HepG2 (cell line): ENCODE results near the gene POLR2J3.
"Not testable (repeated sequence)": the region's sequence is repeated elsewhere in the genome, so short reads cannot be mapped to it uniquely, and the experiment has no call there.

Source experiments
- CBFB ChIP-seq: sonication (generic); formaldehyde crosslinking; IDR thresholded peaks from 2 replicates; pipeline ENCODE4 v1.4.0; 2020; ENCODE audit warnings: missing genetic modification reagents
- FOXA1 ChIP-seq, 2 experiments: fragments of 450-650 bp in 1 of 2; sonication (generic) in 1 of 2; formaldehyde crosslinking in 1 of 2; IDR thresholded peaks; 2 replicates each; pipeline versions ENCODE4 v1.4.0 to v1.6.1; 2016 to 2020; ENCODE audit warnings: missing genetic modification reagents in 1 of 2
- HNRNPH1 ChIP-seq: fragments of 200-400 bp; formaldehyde crosslinking; optimal IDR thresholded peaks from 2 replicates; pipeline ENCODE3; 2017; ENCODE audit warnings: mild to moderate bottlenecking, low read depth, low read length
- NR2C2 ChIP-seq: sonication (generic); formaldehyde crosslinking; IDR thresholded peaks from 2 replicates; pipeline ENCODE4 v1.4.0; 2020; ENCODE audit warnings: missing genetic modification reagents, mild to moderate bottlenecking, moderate library complexity, borderline replicate concordance
- POLR2A ChIP-seq, 2 experiments: IDR thresholded peaks; 2 replicates each; pipeline ENCODE4 v1.6.1; 2011; ENCODE audit warnings: low read depth in 2 of 2, low read length in 2 of 2, mild to moderate bottlenecking in 1 of 2, moderate library complexity in 1 of 2; ENCODE audit not compliant: insufficient read depth in 1 of 2
- ZNF101 ChIP-seq: sonication (generic); formaldehyde crosslinking; IDR thresholded peaks from 2 replicates; pipeline ENCODE4 v1.4.0; 2020; ENCODE audit warnings: mild to moderate bottlenecking, low read depth, missing genetic modification reagents, borderline replicate concordance
- ZNF670 ChIP-seq: sonication (generic); formaldehyde crosslinking; IDR thresholded peaks from 2 replicates; pipeline ENCODE4 v1.8.0; 2022; ENCODE audit warnings: mild to moderate bottlenecking, missing genetic modification reagents, borderline replicate concordance
- ZSCAN30 ChIP-seq: sonication (generic); formaldehyde crosslinking; IDR thresholded peaks from 2 replicates; pipeline ENCODE4 v1.5.0; 2020; ENCODE audit warnings: mild to moderate bottlenecking, missing genetic modification reagents
- TF ChIP-seq, protein P1 (sequence below): sonication (generic); formaldehyde crosslinking; IDR thresholded peaks from 2 replicates; pipeline ENCODE4 v1.5.0; 2020; ENCODE audit warnings: mild to moderate bottlenecking, missing genetic modification reagents, moderate library complexity
- TF ChIP-seq, protein P2 (sequence below): sonication (generic); formaldehyde crosslinking; IDR thresholded peaks from 2 replicates; pipeline ENCODE4 v1.5.0; 2020; ENCODE audit warnings: mild to moderate bottlenecking, missing genetic modification reagents
- TF ChIP-seq, protein P3 (sequence below): sonication (generic); formaldehyde crosslinking; IDR thresholded peaks from 2 replicates; pipeline ENCODE4 v1.8.1; 2022; ENCODE audit warnings: low read depth, mild to moderate bottlenecking, missing genetic modification reagents

DNA sequence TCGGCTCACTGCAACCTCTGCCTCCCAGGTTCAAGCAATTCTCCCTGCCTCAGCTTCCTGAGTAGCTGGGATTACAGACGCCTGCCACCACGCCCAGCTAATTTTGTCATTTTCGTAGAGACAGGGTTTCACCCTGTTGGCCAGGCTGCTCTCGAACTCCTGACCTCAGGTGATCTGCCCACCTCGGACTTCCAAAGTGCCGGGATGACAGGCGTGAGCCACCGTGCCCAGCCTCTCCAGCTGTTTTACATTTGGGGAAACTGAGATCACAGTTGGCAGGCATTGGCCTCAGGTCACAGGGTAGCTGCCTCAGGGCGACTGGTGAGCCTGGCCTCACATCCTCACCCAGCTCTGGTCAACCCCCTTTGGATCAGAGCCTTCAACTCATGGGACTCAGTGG, 37.4 kb upstream of the POLR2J3 start:
- TF ChIP-seq ZNF101 (CRISPR knock-in tag); CBFB (CRISPR knock-in tag); ZSCAN30 (CRISPR knock-in tag); HNRNPH1; FOXA1 (IDR thresholded peaks at IDR 0.05); FOXA1 (CRISPR knock-in tag; IDR thresholded peaks at IDR 0.05); POLR2A (IDR thresholded peaks at IDR 0.05; ENCODE audit: insufficient read depth in 1 of 2, low read depth in 2 of 2, low read length in 2 of 2); ZNF670 (CRISPR knock-in tag); NR2C2 (CRISPR knock-in tag): not testable (repeated sequence)
- TF ChIP-seq, protein P1, sequence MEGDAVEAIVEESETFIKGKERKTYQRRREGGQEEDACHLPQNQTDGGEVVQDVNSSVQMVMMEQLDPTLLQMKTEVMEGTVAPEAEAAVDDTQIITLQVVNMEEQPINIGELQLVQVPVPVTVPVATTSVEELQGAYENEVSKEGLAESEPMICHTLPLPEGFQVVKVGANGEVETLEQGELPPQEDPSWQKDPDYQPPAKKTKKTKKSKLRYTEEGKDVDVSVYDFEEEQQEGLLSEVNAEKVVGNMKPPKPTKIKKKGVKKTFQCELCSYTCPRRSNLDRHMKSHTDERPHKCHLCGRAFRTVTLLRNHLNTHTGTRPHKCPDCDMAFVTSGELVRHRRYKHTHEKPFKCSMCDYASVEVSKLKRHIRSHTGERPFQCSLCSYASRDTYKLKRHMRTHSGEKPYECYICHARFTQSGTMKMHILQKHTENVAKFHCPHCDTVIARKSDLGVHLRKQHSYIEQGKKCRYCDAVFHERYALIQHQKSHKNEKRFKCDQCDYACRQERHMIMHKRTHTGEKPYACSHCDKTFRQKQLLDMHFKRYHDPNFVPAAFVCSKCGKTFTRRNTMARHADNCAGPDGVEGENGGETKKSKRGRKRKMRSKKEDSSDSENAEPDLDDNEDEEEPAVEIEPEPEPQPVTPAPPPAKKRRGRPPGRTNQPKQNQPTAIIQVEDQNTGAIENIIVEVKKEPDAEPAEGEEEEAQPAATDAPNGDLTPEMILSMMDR (CRISPR knock-in tag), result not testable (repeated sequence)
- TF ChIP-seq, protein P2, sequence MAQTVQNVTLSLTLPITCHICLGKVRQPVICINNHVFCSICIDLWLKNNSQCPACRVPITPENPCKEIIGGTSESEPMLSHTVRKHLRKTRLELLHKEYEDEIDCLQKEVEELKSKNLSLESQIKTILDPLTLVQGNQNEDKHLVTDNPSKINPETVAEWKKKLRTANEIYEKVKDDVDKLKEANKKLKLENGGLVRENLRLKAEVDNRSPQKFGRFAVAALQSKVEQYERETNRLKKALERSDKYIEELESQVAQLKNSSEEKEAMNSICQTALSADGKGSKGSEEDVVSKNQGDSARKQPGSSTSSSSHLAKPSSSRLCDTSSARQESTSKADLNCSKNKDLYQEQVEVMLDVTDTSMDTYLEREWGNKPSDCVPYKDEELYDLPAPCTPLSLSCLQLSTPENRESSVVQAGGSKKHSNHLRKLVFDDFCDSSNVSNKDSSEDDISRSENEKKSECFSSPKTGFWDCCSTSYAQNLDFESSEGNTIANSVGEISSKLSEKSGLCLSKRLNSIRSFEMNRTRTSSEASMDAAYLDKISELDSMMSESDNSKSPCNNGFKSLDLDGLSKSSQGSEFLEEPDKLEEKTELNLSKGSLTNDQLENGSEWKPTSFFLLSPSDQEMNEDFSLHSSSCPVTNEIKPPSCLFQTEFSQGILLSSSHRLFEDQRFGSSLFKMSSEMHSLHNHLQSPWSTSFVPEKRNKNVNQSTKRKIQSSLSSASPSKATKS (CRISPR knock-in tag), result not testable (repeated sequence)
- TF ChIP-seq, protein P3, sequence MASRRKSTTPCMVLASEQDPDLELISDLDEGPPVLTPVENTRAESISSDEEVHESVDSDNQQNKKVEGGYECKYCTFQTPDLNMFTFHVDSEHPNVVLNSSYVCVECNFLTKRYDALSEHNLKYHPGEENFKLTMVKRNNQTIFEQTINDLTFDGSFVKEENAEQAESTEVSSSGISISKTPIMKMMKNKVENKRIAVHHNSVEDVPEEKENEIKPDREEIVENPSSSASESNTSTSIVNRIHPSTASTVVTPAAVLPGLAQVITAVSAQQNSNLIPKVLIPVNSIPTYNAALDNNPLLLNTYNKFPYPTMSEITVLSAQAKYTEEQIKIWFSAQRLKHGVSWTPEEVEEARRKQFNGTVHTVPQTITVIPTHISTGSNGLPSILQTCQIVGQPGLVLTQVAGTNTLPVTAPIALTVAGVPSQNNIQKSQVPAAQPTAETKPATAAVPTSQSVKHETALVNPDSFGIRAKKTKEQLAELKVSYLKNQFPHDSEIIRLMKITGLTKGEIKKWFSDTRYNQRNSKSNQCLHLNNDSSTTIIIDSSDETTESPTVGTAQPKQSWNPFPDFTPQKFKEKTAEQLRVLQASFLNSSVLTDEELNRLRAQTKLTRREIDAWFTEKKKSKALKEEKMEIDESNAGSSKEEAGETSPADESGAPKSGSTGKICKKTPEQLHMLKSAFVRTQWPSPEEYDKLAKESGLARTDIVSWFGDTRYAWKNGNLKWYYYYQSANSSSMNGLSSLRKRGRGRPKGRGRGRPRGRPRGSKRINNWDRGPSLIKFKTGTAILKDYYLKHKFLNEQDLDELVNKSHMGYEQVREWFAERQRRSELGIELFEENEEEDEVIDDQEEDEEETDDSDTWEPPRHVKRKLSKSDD (CRISPR knock-in tag), result not testable (repeated sequence)
